ENCODE measurements around the gene FHIP1B.
"Not testable (repeated sequence)": the region's sequence is repeated elsewhere in the genome, so short reads cannot be mapped to it uniquely, and the experiment has no call there.

The FHIP1B gene

DNA sequence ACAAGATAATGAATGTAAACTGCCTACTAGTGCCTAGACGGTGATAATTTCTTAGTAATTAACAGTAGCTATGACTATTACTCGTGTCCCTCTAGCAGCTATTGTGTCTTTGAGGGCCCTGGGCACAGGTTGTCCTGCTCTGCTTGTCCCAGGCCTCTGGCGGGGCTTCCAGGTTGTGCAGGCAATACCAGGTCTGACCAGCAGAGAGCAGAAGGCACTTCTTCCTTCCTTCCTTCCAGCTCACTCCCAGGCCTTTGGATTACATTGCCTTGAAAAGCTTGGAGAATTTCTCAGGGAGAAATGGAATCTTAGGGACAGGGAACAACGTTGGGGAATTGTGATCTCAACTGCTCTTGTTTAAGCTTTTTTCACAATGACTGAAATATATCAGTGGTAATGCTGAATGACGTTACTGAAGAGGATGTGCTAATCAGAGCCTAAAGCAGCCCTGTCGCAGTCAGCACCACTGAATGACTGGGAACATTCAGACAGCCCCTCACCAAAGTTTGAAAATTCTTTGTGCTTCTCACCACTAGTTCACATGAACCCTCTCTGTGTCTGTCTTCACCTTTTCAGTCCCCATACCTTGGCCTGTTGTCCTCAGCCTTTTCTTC lies 16.8 kb upstream of the FHIP1B start:
- no peak overlapping the region for H3K4me3 ChIP-seq (replicated peaks; ENCODE audit: low read depth, low read length)
- TF ChIP-seq, protein P1, sequence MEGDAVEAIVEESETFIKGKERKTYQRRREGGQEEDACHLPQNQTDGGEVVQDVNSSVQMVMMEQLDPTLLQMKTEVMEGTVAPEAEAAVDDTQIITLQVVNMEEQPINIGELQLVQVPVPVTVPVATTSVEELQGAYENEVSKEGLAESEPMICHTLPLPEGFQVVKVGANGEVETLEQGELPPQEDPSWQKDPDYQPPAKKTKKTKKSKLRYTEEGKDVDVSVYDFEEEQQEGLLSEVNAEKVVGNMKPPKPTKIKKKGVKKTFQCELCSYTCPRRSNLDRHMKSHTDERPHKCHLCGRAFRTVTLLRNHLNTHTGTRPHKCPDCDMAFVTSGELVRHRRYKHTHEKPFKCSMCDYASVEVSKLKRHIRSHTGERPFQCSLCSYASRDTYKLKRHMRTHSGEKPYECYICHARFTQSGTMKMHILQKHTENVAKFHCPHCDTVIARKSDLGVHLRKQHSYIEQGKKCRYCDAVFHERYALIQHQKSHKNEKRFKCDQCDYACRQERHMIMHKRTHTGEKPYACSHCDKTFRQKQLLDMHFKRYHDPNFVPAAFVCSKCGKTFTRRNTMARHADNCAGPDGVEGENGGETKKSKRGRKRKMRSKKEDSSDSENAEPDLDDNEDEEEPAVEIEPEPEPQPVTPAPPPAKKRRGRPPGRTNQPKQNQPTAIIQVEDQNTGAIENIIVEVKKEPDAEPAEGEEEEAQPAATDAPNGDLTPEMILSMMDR (IDR thresholded peaks at IDR 0.05; ENCODE audit: low read length, missing control alignments): peak; percentile 93
- peak; percentile 73 for DNase-seq (ENCODE audit: low read depth)

DNA sequence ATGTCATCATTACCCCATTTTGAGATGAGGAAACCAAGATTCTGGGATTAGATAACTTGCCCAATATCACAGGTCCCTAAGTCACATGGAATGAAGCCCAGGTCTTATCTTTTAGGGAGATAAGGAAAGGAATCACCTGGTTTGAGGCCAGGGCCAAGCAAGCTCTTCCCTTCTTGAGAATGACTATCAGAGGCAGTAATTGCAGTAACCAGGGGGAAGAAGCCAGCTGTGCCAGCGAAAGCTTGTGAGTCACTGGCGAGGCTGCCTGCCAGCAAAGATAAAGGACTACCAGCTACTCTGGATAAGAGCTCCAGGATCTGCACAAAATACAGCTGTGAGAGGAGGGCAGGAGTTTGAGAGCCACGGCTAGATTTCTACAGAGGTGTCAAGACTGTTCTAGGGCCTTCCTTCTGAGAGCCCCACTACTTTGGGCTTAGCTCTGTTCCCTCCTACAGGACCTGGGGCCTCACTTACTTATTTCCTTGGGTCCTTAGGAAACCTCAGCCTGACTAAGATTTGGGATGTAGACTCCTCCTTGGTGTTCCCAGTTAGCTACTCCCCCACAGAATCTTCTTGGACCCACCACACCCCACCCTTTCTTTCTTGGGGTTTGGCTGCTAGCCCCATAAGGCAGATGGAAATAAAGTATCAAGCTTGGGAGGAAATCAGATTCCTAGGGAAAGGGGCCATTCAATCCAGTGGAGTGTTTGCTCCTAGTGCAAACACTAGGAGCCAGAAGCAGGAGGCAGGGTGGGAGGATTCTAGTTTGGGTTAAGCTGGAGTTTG lies 15.5 kb upstream of the FHIP1B start:
- no peak overlapping the region for H3K4me3 ChIP-seq (replicated peaks; ENCODE audit: low read depth, low read length)
- DNase-seq (ENCODE audit: low read depth): peak; percentile 92
- TF ChIP-seq, protein P1 (IDR thresholded peaks at IDR 0.05; ENCODE audit: low read length, missing control alignments): no peak

DNA sequence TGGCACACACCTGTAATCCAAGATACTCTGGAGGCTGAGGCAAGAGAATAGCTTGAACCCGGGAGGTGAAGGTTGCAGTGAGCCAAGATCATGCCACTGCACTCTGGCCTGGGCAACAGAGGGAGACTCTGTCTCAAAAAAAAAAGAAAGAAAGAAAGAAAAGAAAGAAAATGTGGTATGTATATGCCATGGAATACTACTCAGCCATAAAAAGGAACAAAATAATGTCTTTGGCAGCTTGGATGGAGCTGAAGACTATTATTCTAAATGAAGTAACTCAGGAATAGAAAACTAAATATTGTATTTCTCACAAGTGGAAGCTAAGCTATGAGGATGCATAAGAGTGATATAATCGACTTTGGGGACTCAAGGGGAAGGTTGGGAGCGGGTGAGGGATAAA lies 14.5 kb upstream of the FHIP1B start:
- H3K4me3 ChIP-seq (replicated peaks; ENCODE audit: low read depth, low read length): not testable (repeated sequence)

DNA sequence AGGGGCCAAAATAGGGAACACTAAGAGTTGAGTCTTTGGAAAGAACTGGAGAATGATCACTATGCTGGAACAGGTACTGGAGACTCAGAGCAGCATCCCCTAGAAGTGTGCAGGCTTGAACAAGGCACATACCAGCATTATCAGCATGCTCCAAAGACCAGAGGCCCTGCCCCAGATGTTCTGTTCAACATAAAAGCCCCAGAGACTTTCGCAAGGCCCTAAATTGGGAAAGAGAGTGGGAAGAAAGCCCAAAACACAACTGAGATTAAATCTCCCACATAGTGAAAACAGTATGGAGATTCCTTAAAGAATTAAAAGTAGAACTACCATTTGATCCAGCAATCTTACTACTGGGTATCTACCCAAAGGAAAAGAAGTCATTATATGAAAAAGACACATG lies 13.8 kb upstream of the FHIP1B start:
- TF ChIP-seq, protein P1 (IDR thresholded peaks at IDR 0.05; ENCODE audit: low read length, missing control alignments): no peak
- DNase-seq (ENCODE audit: low read depth): peak; percentile 88
- no peak overlapping the region for H3K4me3 ChIP-seq (replicated peaks; ENCODE audit: low read depth, low read length)

More for the DNA sequence above, 14.5 kb upstream of the FHIP1B start:
- not testable (repeated sequence) for DNase-seq (ENCODE audit: low read depth)

DNA sequence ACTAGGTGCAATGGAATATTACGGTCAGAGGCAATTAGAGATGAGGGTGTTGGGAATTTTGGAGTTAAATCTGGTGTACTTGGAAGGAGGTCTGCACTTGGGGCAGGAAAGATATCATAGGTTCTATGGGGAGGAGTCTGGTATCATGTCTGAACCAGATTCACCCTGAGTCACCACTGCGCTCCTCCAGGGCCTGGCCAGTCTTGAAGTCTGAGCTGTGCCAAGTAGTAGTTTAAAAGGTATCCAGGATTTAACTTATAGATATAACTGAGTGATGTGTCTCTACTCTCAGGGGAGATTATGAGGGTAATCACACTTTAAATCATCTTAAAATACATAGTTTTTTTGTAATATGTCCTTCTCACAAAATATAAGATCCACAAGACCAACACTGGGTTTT lies 11.1 kb upstream of the FHIP1B start:
- H3K4me3 ChIP-seq (replicated peaks; ENCODE audit: low read depth, low read length): no peak overlapping the region
- TF ChIP-seq, protein P1 (IDR thresholded peaks at IDR 0.05; ENCODE audit: low read length, missing control alignments): no peak
- DNase-seq (ENCODE audit: low read depth): no peak

DNA sequence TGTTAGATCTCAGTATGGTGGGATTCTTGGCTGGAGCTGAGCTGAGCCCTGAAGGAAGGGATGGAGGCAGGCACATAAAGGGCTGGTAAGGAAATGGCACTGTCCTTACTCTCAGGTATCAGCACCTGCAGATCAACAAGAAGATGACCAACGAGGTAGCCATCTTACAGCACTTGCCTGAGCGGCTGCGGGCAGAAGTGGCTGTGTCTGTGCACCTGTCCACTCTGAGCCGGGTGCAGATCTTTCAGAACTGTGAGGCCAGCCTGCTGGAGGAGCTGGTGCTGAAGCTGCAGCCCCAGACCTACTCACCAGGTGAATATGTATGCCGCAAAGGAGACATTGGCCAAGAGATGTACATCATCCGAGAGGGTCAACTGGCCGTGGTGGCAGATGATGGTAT lies 6.9 kb upstream of the FHIP1B start:
- TF ChIP-seq, protein P1 (IDR thresholded peaks at IDR 0.05; ENCODE audit: low read length, missing control alignments): no peak
- H3K4me3 ChIP-seq (replicated peaks; ENCODE audit: low read depth, low read length): no peak overlapping the region
- no peak for DNase-seq (ENCODE audit: low read depth)

DNA sequence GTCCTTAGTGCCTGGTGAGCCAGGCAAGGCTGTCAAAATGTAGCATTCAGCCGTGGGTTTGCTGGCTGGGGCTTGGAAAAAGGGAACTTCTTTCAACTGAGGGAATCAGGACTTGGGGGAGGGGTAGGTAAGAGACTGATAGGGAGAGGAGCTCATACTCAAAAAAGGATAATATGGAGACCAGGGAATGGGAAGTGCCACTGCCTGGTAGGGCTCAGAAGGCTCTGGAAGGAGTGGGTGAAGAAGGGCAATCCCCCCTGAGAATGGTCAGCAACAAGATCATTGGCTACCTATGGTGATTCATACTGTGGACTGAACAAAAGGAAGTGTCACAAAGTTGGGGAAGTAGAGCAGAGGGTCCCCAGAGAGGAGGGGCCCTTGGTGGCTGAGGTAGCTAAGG lies 6.3 kb upstream of the FHIP1B start:
- no peak overlapping the region for H3K4me3 ChIP-seq (replicated peaks; ENCODE audit: low read depth, low read length)
- no peak for DNase-seq (ENCODE audit: low read depth)
- TF ChIP-seq, protein P1 (IDR thresholded peaks at IDR 0.05; ENCODE audit: low read length, missing control alignments): no peak
